22Rv1 (cell line): ENCODE measurements around the gene MAGEB5.
"Not testable (repeated sequence)": the region's sequence is repeated elsewhere in the genome, so short reads cannot be mapped to it uniquely, and the experiment has no call there.

Source experiments
- H3K27ac ChIP-seq: fragments of 450-650 bp; 2 replicates; pipeline ENCODE4 v1.5.1; 2017
- ZFX ChIP-seq: fragments of 450-650 bp; IDR thresholded peaks from 2 replicates; pipeline ENCODE4 v1.6.1; 2017; ENCODE audit warnings: antibody characterized with exemption, borderline replicate concordance
- TF ChIP-seq, protein P1 (sequence below): fragments of 450-650 bp; IDR thresholded peaks from 2 replicates; pipeline ENCODE4 v1.5.1; 2017; ENCODE audit warnings: mild to moderate bottlenecking

The MAGEB5 gene, protein sequence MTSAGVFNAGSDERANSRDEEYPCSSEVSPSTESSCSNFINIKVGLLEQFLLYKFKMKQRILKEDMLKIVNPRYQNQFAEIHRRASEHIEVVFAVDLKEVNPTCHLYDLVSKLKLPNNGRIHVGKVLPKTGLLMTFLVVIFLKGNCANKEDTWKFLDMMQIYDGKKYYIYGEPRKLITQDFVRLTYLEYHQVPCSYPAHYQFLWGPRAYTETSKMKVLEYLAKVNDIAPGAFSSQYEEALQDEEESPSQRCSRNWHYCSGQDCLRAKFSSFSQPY

DNA sequence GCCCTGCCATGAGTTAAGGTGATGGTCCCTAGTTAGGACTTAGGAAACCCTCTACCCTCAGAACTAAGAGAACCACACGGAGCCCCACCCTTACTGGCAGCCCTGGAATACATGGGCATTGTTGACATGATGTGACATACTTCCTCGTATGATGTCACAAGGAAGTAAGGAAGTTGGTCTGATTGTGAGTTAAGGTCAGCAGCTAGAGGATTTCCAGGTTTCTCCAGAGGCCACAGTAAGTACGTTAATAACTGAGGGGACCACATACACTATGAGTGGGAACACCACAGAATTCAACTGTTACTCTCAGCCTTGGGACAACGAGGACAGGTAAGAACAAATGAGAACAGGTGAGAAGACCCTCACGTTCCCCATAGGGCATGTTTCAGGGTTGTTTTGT, at the start of gene MAGEB5:
Gene MAGEB5, plus strand, starts transcription at position 301 of the 400 bp plus-strand sequence. CDS start 1,133 bp downstream, outside the sequence.
- no peak for TF ChIP-seq ZFX
- TF ChIP-seq, protein P1, sequence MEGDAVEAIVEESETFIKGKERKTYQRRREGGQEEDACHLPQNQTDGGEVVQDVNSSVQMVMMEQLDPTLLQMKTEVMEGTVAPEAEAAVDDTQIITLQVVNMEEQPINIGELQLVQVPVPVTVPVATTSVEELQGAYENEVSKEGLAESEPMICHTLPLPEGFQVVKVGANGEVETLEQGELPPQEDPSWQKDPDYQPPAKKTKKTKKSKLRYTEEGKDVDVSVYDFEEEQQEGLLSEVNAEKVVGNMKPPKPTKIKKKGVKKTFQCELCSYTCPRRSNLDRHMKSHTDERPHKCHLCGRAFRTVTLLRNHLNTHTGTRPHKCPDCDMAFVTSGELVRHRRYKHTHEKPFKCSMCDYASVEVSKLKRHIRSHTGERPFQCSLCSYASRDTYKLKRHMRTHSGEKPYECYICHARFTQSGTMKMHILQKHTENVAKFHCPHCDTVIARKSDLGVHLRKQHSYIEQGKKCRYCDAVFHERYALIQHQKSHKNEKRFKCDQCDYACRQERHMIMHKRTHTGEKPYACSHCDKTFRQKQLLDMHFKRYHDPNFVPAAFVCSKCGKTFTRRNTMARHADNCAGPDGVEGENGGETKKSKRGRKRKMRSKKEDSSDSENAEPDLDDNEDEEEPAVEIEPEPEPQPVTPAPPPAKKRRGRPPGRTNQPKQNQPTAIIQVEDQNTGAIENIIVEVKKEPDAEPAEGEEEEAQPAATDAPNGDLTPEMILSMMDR, result no peak

DNA sequence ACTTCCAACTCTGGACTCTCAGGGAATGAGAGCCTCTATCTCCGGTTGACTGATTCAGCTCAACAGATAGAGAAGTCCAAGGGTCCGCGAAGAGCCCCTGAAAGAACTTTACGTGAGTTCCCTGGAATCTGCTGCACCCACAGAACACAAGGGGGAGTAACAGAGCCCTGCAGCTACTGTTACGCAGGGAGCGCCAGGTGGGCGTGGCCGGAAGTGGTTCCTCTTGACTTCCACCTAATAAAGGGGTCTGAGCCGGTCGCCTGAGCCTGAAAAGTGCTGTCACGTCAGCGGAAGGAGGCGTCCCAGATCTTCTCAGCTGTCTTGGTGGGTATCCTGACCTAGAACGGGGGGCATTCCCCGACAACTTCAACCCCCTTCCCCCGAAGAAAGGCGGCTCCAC, 23.8 kb upstream of the MAGEB5 start, which contains the start of gene MAGEB6:
Gene MAGEB6, plus strand, starts transcription at position 237 of the 400 bp plus-strand sequence. CDS start 1,407 bp downstream, outside the sequence.
- no peak within 1 kb of the TSS for H3K27ac ChIP-seq
- no peak for TF ChIP-seq ZFX
- TF ChIP-seq, protein P1, result no peak

More for the DNA sequence above, at the start of gene MAGEB5:
- H3K27ac ChIP-seq, result no peak within 1 kb of the TSS

DNA sequence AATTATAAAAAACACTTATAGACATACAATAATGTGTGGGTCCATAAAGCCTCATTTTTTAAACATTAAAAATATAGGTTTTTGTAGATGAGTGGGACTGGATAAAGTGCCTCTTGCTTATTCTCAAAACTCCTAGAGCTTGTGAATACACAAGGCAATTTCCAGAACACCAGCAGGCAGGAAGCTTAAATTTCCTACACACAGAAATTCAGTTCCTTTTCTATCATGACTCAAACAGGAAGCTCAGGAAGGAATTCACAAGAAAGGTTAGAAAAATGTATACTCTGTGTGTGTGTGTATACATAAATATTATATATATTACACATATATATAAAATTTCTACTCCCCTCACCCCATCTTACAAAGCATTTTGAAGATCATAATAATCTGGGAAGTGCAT, 12.4 kb upstream of the MAGEB5 start:
- TF ChIP-seq, protein P1, result no peak
- TF ChIP-seq ZFX, result no peak
- H3K27ac ChIP-seq, result no peak overlapping the region

DNA sequence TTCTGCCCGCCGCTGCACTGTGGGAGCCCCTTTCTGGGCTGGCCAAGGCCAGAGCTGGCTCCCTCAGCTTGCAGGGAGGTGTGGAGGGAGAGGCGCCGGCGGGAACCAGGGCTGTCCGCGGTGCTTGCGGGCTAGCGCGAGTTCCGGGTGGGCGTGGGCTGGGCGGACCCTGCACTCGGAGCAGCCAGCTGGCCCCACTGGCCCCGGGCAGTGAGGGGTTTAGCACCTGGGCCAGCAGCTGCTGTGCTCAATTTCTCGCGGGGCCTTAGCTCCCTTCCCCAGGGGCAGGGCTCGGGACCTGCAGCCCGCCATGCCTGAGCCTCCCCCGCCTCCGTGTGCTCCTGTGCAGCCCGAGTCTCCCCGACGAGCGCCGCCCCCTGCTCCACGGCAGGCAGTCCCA, 11.3 kb upstream of the MAGEB5 start:
- not testable (repeated sequence) for H3K27ac ChIP-seq

DNA sequence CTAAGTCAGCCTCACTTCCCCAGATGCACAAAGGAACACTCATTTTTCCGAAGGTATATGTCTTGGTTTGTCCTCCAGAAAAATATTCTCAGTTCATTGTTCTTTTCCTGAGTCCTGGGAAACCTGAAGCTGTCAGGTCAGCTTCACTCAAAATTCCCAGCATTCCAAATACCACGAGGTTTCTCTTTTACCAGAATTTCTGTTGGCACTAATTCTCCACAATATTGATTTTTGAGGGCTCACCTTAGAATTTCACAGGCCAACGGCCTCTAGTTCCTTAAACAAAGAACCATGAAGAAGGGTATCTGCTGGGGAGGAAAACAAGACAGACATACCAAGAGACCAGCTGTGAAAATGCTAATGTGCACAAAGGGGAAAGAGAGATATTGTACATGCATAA, 8.0 kb upstream of the MAGEB5 start:
- no peak overlapping the region for H3K27ac ChIP-seq
- TF ChIP-seq ZFX, result no peak
- TF ChIP-seq, protein P1, result no peak

DNA sequence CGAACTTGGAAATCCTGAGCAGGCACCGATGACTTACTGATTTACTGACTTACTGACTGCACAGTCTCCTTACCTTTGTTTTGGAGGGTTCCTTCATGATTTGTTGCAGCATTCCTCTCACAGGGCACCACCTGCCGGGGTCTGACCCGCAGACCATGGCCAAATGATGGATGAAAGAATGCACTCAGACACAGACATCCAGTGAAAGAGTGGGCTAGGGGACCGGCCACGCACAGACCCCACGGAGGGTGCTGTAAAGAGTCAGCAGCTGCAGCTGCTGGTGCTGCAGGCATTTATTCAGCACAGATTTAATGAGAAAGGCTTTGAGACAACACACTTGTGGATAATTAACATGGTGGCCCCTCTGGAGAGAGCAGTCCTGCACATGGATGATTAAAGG, 3.4 kb downstream of the MAGEB5 start:
- TF ChIP-seq, protein P1, result no peak
- TF ChIP-seq ZFX, result no peak
- no peak overlapping the region for H3K27ac ChIP-seq

DNA sequence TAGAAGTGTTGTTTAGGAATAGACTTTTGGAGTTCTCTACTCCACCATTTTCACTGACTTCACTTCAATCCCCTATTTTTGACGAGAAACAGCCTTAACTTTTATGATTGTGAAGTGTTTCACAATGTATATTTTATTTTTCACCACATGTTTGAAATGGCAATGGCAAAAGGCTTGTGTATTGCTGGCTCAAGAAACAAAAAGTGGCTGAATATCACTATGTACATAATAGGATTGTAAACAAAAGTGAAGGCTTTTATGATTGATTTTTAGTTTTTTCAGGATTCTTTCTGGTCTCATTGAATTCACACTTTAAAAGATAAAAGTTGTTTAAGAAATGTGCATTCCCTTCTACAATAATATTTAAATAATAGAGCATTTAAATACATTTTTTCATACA, 18.2 kb downstream of the MAGEB5 start:
- no peak for TF ChIP-seq ZFX
- TF ChIP-seq, protein P1, result no peak

DNA sequence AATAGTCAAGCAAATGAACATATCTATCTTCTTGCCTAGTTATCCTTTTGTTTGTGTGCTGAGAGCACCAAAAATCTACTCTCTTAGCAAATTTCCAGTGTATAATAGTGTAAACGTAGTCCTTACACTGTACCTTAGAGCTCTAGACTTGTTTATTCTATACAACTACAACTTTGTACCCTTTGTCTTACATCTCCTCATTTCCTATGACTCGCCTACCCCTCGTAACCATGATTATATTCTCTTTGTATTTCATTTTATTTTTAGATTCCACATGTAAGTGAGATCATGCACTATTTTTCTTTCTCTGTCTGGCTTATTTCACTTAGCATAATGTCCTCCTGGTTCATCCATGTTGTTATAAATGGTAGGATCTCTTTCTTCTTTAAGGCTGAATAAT, 37.6 kb downstream of the MAGEB5 start:
- TF ChIP-seq, protein P1, result no peak
- no peak for TF ChIP-seq ZFX
- no peak overlapping the region for H3K27ac ChIP-seq

More for the DNA sequence above, 18.2 kb downstream of the MAGEB5 start:
- no peak overlapping the region for H3K27ac ChIP-seq
